ENCODE data around the gene ADRA2C. TPM values are rescaled to one million over a fixed set of nuclear protein-coding genes. Genes with fewer than 3 reads are reported as not detected.

Gene ADRA2C
- total RNA-seq, 4 donors from 2014 or later = 0.61 to 4.6 (median 3.6) TPM

GRCh38 chr4:3729188-3729881 is 36.9 kb upstream of the ADRA2C start:
- Histone ChIP-seq H3K9me3 (no peaks in the 10 kb centered on the region), H3K4me1 (peaks cover 6 to 11% (median 8%) of the 10 kb centered on the region in 3 donors), H3K27me3 (peaks cover 0 to 99% (median 5%) of the 10 kb centered on the region in 4 donors), H3K27ac (no peak overlapping the region), H3K36me3 (no peaks in the 10 kb centered on the region), H3K4me3 (no peak overlapping the region)
- TF ChIP-seq CTCF (IDR thresholded peaks at IDR 0.05) = no peak
- no peak for TF ChIP-seq POLR2A (IDR thresholded peaks at IDR 0.05)
- intact Hi-C loops (cut with DNase I) = no loop called here
- no peak for DNase-seq
- WGBS, 2 donors = 37 to 53% methylated on average over 10 to 11 of the region's 11 CpGs

- Histone ChIP-seq H3K36me3 (no peaks in the 10 kb centered on the region), H3K9me3 (no peaks in the 10 kb centered on the region), H3K4me3 (no peak overlapping the region), H3K4me1 (peaks cover 3 to 6% (median 3%) of the 10 kb centered on the region in 3 donors), H3K27me3 (peaks cover 0 to 99% (median 5%) of the 10 kb centered on the region in 4 donors), H3K27ac (no peak overlapping the region)
- 17% methylated on average over 1 of the region's 5 CpGs; no CpG with 5 or more reads in 1 of the 2 donors for WGBS, 2 donors
- TF ChIP-seq POLR2A (IDR thresholded peaks at IDR 0.05) = no peak
- TF ChIP-seq CTCF (IDR thresholded peaks at IDR 0.05) = no peak
- no peak for DNase-seq
- intact Hi-C loops (cut with DNase I) = no loop called here
These were observed 36.3 kb upstream of the ADRA2C start for GRCh38 chr4:3729882-3730226.

- no peak overlapping the region for H3K4me3 ChIP-seq
- no peaks in the 10 kb centered on the region for H3K9me3 ChIP-seq
- H3K27ac ChIP-seq = no peak overlapping the region
- TF ChIP-seq POLR2A (IDR thresholded peaks at IDR 0.05) (no peak), CTCF (IDR thresholded peaks at IDR 0.05) (no peak)
- H3K4me1 ChIP-seq = no peaks in the 10 kb centered on the region
- no peak for DNase-seq
- intact Hi-C loops (cut with DNase I) = no loop called here
- peaks cover 0 to 99% (median 4%) of the 10 kb centered on the region in 4 donors for H3K27me3 ChIP-seq
- 80 to 81% methylated on average over 6 to 9 of the region's 17 CpGs for WGBS, 2 donors
- H3K36me3 ChIP-seq = no peaks in the 10 kb centered on the region
These were observed 35.6 kb upstream of the ADRA2C start for GRCh38 chr4:3730422-3731190.

DNA sequence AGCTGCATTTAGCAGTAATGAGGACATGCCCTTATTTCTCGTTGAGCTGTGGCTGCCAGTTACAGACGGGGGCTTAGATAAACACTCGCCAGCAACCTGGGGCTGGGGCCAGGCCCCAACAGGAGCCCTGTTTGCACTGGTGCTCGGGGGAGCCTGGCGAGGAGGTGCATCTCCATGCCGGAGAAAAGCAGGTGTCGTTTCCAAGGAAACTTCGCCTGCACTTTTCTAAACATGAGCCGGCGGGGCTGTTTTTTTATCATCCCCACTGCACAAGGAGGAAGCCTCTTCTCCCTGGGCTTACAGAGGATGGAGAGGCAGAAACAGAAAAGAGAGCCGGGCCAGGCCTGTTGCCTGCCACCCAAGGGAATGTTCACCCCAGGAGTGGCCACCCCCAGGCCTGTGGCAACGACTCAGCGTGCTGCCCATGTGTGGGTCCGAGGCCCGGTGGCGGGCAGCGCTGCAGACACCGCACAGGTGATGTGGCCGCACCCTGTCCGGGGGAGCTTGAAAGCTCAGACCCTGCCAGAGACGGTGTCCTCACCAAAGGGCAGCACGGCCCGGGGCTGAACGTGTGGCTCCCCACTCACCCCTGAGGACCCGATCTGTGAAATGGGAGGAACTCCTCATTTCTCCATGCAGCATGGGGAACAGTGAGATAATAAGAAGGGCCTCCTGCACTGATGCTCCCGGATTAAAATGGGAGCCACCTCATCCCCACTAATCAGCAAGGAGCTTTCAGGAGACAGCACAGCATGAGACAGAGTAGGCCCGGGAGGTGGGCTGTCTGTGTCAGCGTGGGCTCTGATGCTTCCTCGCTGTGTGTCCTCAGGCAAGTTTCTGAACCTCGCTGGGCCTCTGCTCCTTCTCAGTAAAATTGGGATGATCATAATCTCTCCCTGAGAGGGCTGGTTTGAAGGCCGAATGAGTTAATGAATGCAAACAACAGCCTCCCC is 33.8 kb upstream of the ADRA2C start:
- H3K9me3 ChIP-seq = no peaks in the 10 kb centered on the region
- peaks cover 0 to 88% (median 0%) of the 10 kb centered on the region in 4 donors for H3K27me3 ChIP-seq
- TF ChIP-seq CTCF (IDR thresholded peaks at IDR 0.05) (no peak), POLR2A (IDR thresholded peaks at IDR 0.05) (no peak)
- intact Hi-C loops (cut with DNase I) = no loop called here
- H3K36me3 ChIP-seq = no peaks in the 10 kb centered on the region
- H3K4me3 ChIP-seq = no peak overlapping the region
- WGBS, 2 donors = 72 to 77% methylated on average over 9 to 13 of the region's 31 CpGs
- no peak for DNase-seq
- no peak overlapping the region for H3K27ac ChIP-seq
- no peaks in the 10 kb centered on the region for H3K4me1 ChIP-seq
